ENCODE results near the gene COG4. TPM values are rescaled to one million over a fixed set of nuclear protein-coding genes. Genes with fewer than 3 reads are reported as not detected.

The COG4 gene
- polyA plus RNA-seq, 4 donors, result 48.3 to 73.2 (median 64.1) TPM

DNA sequence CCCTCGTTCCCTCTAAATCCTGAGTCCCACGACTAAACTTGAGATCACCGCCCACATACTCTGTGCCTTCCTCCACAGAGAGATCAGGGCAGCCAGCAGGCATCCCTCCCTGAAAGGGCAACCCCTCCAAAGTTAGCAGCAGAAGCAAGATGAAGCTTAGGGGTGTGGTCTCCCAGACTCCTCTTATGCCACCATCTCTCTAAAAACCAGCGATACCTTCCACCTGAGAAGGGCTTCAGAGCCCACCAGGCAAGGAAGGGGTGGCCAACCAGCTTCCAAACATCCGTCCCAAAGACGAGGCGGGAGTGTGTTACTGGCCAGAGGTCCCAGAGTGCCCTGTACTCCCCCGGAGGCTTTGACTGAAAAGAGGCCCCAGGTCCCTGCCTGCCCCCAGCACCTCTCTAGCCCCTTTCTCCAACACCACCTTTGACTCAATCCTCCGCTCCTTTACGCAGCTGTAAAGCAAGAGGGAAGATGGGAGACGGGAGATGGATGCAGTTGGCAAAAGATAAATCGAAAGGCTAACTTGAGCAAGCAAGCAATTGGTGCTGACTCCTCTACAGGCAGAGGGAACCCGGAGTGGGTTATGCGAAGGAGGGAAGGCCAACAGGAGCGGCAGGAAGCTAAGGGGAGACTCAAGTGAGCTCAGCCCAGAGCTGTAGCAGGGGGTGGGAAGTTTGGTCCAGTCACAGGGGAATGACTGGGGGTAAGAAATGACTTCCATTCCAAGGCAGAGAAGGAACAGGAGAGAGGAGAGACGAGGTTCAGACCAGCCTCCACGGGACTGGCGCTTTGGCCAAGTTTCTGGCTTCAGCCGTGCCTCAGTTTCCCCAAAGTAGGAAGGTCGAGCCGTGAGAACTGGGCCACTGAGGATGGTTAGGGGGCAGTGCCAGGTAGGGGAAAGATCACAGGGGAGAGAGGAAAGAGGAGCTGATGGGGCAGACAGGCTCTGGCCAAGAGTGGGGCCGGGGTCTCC, 85.5 kb downstream of the COG4 start:
- no peak for DNase-seq (ENCODE audit: low read depth in 4 of 4, low spot score in 3 of 4)

DNA sequence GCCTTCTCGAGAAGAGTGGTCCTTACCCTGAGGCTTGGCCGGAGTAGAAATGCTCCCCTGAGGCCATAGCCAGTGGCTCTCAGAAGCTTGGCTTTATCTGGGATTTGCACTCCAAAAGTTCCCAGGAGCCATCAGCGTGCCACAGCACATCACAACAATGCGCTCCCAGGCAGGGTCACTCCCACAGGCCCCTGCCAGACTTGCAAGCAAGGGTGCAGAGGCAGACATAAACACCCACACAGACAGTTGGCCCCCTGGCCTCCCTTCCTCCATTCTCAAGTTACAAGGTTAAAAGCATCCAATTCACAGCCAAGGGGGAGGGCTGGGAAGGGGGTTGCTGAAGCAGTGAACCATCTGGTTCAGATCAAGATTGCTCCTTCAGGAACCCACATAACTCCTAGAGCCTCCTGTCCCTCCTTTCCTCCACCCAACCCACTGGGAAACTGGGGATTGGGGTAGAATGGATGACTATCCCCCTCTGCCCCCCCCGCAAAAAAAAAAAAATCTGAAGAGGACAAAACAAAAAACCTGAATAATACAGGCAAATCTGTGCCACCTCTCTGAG, 86.3 kb downstream of the COG4 start:
- peak in 3 of 4 donors; percentile 74 to 89 (median 79) for DNase-seq (ENCODE audit: low read depth in 4 of 4, low spot score in 3 of 4)

DNA sequence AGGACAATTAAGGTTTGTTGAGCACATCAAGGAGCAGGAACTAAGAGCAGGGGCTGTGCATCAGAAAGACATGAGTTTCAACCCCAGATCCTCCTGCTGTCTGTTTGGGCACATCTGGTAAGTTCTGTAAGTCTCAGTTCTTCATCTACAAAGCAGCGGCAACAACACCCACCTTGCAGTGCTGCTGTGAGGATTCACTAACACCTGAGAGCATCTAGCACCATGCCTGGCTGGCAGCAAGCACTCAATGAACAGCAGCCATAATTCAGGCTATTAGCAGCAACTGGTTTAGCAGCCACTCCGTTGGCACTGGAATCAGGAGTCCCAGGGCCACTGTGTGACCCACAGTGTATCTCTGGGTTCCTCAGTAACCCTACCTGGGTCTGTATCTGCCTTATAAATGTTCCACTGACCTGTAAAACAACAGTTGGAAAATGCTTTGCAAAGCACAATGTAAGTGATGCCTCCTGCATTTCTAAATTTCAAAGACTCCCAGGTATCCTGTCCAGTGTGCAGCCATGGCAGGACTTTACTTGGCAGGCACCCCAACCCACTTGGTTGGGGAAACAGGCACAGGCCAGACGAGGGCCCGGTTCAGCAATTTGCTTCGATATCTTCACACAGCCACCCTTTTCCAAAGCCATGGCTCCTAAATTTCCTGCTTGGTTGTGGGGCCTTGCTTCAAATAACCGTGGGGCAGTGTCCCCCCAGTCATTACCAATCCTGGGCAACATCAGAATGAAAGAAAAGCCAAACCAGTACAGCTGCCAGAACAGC, 88.7 kb downstream of the COG4 start:
- no peak for DNase-seq (ENCODE audit: low read depth in 4 of 4, low spot score in 3 of 4)

DNA sequence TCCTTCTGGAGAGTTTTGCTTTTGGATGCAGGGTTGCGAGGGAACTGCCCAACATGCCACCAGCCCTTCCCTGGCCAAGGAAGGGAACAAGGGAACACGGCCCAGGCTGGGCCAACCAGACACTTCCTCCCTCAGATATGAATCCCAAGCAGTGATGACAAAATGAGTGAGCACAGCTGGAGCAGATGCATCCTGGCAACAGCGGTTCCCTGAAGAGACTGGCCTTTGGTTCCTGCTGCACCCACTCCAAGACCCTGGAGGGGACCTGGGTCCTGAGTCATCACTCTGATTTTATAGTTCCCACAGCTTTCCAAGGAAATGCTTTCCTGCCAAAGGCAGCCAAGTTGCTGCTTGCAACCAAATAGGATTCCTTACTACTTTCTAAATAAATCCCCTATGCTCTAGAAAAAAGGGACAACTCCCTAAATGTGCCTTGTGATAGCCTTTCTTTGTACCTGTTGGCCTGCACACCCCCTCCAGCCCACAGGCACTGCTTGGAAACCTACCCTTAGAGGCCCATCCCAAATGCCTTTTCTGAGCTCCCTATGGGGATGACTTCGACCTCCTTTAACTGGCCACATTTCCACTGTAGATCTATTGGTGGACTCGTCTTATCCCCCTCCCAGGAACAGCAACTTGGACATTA, 89.8 kb downstream of the COG4 start:
- no peak for DNase-seq (ENCODE audit: low read depth in 4 of 4, low spot score in 3 of 4)

DNA sequence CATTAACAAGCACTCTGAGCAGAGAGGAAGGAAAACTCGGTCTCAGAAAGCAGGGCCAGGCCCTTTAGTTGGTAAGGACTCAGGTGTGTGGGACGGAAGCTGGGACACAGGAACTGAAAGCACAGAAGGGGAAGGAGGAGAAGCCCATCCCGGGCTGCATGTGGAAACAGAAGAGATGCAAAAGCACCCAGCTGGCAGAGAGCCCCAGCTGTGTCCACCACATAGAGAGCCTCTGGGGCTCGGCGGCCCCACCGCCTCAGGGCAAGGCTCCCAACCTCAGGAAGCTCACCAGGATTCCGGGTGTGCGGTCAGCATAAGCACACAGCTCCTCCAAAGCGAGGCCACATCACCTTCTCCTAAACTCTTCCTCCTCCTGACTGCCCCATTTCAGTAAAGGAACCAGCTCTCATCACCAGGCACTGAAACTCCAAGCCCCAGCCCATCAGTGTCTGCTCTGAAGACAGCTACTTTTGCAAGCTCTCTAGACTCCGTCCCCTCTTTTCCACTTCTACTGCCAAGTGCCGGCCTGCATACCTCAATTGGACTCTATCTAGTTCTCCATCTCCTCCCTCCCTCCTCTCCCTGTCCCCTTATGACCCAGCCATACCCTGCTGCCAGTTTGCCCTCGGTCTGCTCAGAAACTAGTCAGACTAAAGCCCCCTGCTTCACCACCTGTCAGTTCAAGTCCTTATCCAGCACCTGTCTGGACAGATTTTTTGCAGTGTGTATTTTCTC, 90.5 kb downstream of the COG4 start:
- DNase-seq (ENCODE audit: low read depth in 4 of 4, low spot score in 3 of 4), result no peak

DNA sequence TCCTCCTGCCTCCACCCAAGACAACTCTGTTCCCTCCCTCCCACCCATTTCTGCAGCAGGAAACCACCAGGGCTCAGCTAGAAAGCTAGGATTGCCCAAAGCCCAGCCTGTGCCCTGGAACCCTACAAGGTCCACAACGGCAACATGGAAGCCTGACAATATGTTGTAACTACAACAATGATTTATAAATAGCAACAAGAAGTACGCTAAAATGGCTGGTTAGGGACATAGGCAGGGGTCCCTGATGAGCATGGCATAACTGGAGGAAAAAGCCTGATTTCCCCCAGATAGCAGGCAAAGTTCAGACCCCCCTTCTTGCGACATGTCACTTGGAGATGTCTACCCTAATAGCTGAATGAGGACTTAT, 91.0 kb downstream of the COG4 start:
- no peak for DNase-seq (ENCODE audit: low read depth in 4 of 4, low spot score in 3 of 4)

DNA sequence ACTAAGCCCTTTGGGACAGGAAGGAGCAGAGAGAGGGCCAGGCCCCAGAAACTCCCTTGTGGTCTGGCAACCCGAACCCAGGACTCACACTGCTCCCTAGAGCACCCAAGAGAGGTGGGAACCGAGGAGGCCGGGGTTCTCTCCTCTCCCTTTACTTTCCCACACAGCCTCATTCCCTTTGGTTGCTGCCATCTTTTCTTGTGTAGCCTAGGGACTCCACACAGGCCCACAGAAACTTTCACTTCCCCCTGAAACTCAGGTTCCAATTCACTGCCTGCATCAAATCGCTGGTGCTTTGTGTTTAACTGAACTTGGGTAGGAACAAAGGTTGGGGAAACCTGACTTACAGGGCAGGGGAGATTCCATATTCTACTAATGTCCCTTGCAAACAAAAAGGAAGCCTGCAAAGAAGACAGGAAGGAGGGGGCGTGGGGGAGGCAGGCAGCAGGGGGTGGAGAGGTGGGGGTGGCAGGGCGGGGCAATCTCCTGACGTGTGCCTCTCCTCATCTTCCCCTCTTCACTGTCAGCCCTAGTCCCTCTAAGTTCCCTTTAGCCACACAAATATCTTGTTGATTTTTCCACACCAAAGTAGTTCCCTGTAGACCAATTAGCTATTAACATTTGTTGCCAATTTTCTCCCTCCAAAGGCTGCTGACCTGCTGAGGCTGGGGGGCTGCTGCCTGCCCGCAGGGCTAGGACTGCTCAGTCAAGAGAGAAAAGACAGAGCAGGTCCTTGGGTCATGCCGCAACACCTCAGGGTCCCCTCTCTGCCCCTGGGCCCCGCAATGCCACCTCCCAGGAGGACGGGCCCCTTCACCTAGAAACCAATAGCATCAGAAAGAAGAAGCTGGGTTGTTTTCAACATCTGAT, 92.5 kb downstream of the COG4 start:
- DNase-seq (ENCODE audit: low read depth in 4 of 4, low spot score in 3 of 4), result no peak

Other genes starting within 250 kb of the COG4 start
- gene AARS1, start 234.0 kb downstream of the COG4 start, polyA plus RNA-seq (ENCODE audit: insufficient read length in 4 of 4), result 10 to 100 TPM; 78.2 to 86.3 (median 85.5) TPM
- gene DDX19B, start 224.4 kb downstream of the COG4 start, polyA plus RNA-seq (ENCODE audit: insufficient read length in 4 of 4), result 10 to 100 TPM; 31.4 to 41.6 (median 38.9) TPM
- 10 to 100 TPM; 46.3 to 55.6 (median 52.3) TPM for gene DDX19A, start 176.7 kb downstream of the COG4 start, polyA plus RNA-seq (ENCODE audit: insufficient read length in 4 of 4)
- gene ST3GAL2, start 84.5 kb downstream of the COG4 start, polyA plus RNA-seq (ENCODE audit: insufficient read length in 4 of 4), result 10 to 100 TPM; 22.3 to 35.3 (median 28.4) TPM
- 10 to 100 TPM; 11.6 to 19.4 (median 14.2) TPM for gene FCSK, start 69.0 kb downstream of the COG4 start, polyA plus RNA-seq (ENCODE audit: insufficient read length in 4 of 4)
- gene SF3B3, start 262 bp upstream of the COG4 start, polyA plus RNA-seq (ENCODE audit: insufficient read length in 4 of 4), result 100 to 1,000 TPM; 330 to 417 (median 379) TPM
- gene IL34, start 123.0 kb upstream of the COG4 start, polyA plus RNA-seq (ENCODE audit: insufficient read length in 4 of 4), result 1 to 10 TPM; 1.0 to 5.5 (median 1.1) TPM
- gene MTSS2, start 162.5 kb upstream of the COG4 start, polyA plus RNA-seq (ENCODE audit: insufficient read length in 4 of 4), result 10 to 100 TPM; 41.6 to 48.8 (median 45.2) TPM

All from left renal pelvis (tissue), 4 donors.